Measurements from ENCODE around the gene PCED1A.

The PCED1A gene

GRCh38 chr20:2820896-2821869 is 19.3 kb downstream of the PCED1A start:
- WGBS (ENCODE audit: insufficient coverage) = 21% methylated on average over 34 of the region's 68 CpGs
- POLR2A ChIA-PET = interaction anchor here (0.6 kb wide), 1 partner anchor 148 kb away, joined by 3 read pairs; no protein-coding TSS in a partner anchor
- peaks cover 0 to 19% (median 14%) of the 10 kb centered on the region in 4 experiments for H3K4me1 ChIP-seq (ENCODE audit: control extremely low read depth in 1 of 4, control insufficient read depth in 4 of 4, insufficient read depth in 4 of 4, low read length in 3 of 4)

GRCh38 chr20:2820084-2820895 is 20.2 kb downstream of the PCED1A start:
- 76% methylated on average over 22 of the region's 32 CpGs for WGBS (ENCODE audit: insufficient coverage)
- CTCF ChIA-PET = interaction anchor here (1.1 kb wide), 1 partner anchor 8 kb away, joined by 3 read pairs; no protein-coding TSS in a partner anchor

More at GRCh38 chr20:2820896-2821869, 19.3 kb downstream of the PCED1A start:
- Histone ChIP-seq H3K36me3 (ENCODE audit: control insufficient read depth in 4 of 4, insufficient read depth in 4 of 4, low read length in 3 of 4) (no peaks in the 10 kb centered on the region), H3K27ac (ENCODE audit: insufficient read depth in 1 of 2, low read depth in 1 of 2, low read length in 2 of 2, poor library complexity in 1 of 2, severe bottlenecking in 2 of 2) (no peak overlapping the region), H3K9me3 (ENCODE audit: control extremely low read depth in 1 of 5, control insufficient read depth in 4 of 5, insufficient read depth in 2 of 5, low read depth in 1 of 5, low read length in 4 of 5) (no peaks in the 10 kb centered on the region), H3K27me3 (replicated peaks in 2 of 5; ENCODE audit: control insufficient read depth in 4 of 5, insufficient read depth in 5 of 5, low read length in 4 of 5) (peaks cover 5 to 29% (median 11%) of the 10 kb centered on the region in 5 experiments), H3K4me3 (ENCODE audit: control insufficient read depth in 1 of 7, extremely low read depth in 1 of 7, insufficient read depth in 4 of 7, low read depth in 2 of 7, low read length in 6 of 7) (no peak overlapping the region)
- CTCF ChIA-PET = interaction anchor here (1.1 kb wide), 2 partner anchors 9 to 18 kb away, joined by 3 to 4 read pairs; no protein-coding TSS in a partner anchor
- peak in 2 of 3 donors; percentile 18 to 36 for DNase-seq

DNA sequence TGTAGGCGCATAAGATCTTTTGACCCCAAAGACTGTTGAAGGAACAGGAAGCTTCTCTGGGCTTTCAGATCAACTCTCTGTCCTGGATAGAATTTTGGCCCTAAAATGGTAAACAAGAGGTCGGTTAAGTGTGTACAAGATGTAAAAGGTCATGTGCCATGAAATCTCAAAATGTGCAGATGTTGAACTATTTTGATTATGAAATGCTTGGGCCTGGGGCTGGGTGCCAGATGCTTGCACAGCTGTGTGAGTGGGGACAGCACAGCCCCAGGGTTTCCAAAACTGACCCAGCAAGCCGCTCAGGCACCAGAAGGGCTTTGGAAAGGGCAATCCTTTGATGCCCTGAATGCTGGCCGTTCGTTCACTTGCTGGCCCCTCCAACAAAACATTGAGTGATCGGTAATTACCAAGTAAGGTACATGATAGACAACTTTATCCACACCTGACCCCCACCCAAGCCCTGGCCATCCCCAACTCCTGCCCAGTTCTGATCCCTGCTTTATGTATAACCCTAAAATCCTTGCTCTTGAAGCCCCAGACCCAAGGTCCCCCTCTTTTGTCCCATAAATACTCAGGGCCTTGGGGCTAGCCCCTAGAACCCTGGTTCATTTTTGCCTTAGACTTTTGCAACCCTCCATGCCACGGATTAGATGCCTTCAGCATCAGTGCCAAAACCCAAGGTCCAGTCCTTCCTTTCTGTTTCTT is 22.4 kb downstream of the PCED1A start:
- DNase-seq = no peak
- peaks cover 5 to 29% (median 11%) of the 10 kb centered on the region in 5 experiments for H3K27me3 ChIP-seq (replicated peaks in 2 of 5; ENCODE audit: control insufficient read depth in 4 of 5, insufficient read depth in 5 of 5, low read length in 4 of 5)
- no peaks in the 10 kb centered on the region for H3K9me3 ChIP-seq (ENCODE audit: control extremely low read depth in 1 of 5, control insufficient read depth in 4 of 5, insufficient read depth in 2 of 5, low read depth in 1 of 5, low read length in 4 of 5)
- POLR2A ChIA-PET = interaction anchor here (1.3 kb wide), 1 partner anchor 17 kb away, joined by 4 read pairs; no protein-coding TSS in a partner anchor
- no peak overlapping the region for H3K4me3 ChIP-seq (ENCODE audit: control insufficient read depth in 1 of 7, extremely low read depth in 1 of 7, insufficient read depth in 4 of 7, low read depth in 2 of 7, low read length in 6 of 7)
- peaks cover 0 to 37% (median 35%) of the 10 kb centered on the region in 4 experiments for H3K4me1 ChIP-seq (ENCODE audit: control extremely low read depth in 1 of 4, control insufficient read depth in 4 of 4, insufficient read depth in 4 of 4, low read length in 3 of 4)
- no peak overlapping the region for H3K27ac ChIP-seq (ENCODE audit: insufficient read depth in 1 of 2, low read depth in 1 of 2, low read length in 2 of 2, poor library complexity in 1 of 2, severe bottlenecking in 2 of 2)
- 97% methylated on average over 6 of the region's 7 CpGs for WGBS (ENCODE audit: insufficient coverage)
- CTCF ChIA-PET = interaction anchor here (0.9 to 1.2 kb wide), 2 partner anchors 15 to 41 kb away, joined by 3 read pairs; no protein-coding TSS in a partner anchor
- H3K36me3 ChIP-seq (ENCODE audit: control insufficient read depth in 4 of 4, insufficient read depth in 4 of 4, low read length in 3 of 4) = no peaks in the 10 kb centered on the region

More at GRCh38 chr20:2820084-2820895, 20.2 kb downstream of the PCED1A start:
- Histone ChIP-seq H3K36me3 (ENCODE audit: control insufficient read depth in 4 of 4, insufficient read depth in 4 of 4, low read length in 3 of 4) (no peaks in the 10 kb centered on the region), H3K27me3 (replicated peaks in 2 of 5; ENCODE audit: control insufficient read depth in 4 of 5, insufficient read depth in 5 of 5, low read length in 4 of 5) (peaks cover 5 to 29% (median 11%) of the 10 kb centered on the region in 5 experiments), H3K27ac (ENCODE audit: insufficient read depth in 1 of 2, low read depth in 1 of 2, low read length in 2 of 2, poor library complexity in 1 of 2, severe bottlenecking in 2 of 2) (no peak overlapping the region), H3K4me1 (ENCODE audit: control extremely low read depth in 1 of 4, control insufficient read depth in 4 of 4, insufficient read depth in 4 of 4, low read length in 3 of 4) (peaks cover 0 to 20% (median 18%) of the 10 kb centered on the region in 4 experiments), H3K4me3 (ENCODE audit: control insufficient read depth in 1 of 7, extremely low read depth in 1 of 7, insufficient read depth in 4 of 7, low read depth in 2 of 7, low read length in 6 of 7) (no peak overlapping the region), H3K9me3 (ENCODE audit: control extremely low read depth in 1 of 5, control insufficient read depth in 4 of 5, insufficient read depth in 2 of 5, low read depth in 1 of 5, low read length in 4 of 5) (no peaks in the 10 kb centered on the region)
- POLR2A ChIA-PET = no interaction called here
- DNase-seq = no peak

DNA sequence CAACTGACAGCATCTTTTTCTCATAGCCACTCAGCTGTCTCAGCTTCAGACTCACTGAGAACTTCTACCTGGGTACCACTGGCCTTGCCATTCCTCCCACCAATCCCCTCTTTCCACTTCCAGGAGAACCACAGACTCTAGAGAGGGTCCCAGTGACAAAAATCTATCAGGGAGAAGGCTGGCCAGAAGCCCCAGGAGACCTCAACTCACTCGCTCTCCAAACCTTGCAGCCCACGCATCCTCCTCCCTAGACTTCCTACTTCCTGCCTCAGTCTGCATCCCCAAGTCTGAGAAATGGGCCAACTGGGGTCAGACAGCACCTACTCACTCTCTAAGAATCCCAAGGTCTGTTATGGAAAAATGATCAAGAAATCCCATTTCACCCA is 23.1 kb downstream of the PCED1A start:
- ChIA-PET POLR2A (no interaction called here), CTCF (interaction anchor here (0.9 to 1.2 kb wide), 2 partner anchors 14 to 40 kb away, joined by 3 read pairs; no protein-coding TSS in a partner anchor)
- 100% methylated on average over 1 of the region's 2 CpGs for WGBS (ENCODE audit: insufficient coverage)

GRCh38 chr20:2816583-2817340 is 23.7 kb downstream of the PCED1A start:
- peaks cover 5 to 28% (median 10%) of the 10 kb centered on the region in 5 experiments for H3K27me3 ChIP-seq (replicated peaks in 2 of 5; ENCODE audit: control insufficient read depth in 4 of 5, insufficient read depth in 5 of 5, low read length in 4 of 5)
- CTCF ChIA-PET = interaction anchor here (1.2 kb wide), 1 partner anchor 40 kb away, joined by 3 read pairs; no protein-coding TSS in a partner anchor

More for the DNA sequence above, 23.1 kb downstream of the PCED1A start:
- no peak for DNase-seq
- Histone ChIP-seq H3K36me3 (ENCODE audit: control insufficient read depth in 4 of 4, insufficient read depth in 4 of 4, low read length in 3 of 4) (no peaks in the 10 kb centered on the region), H3K9me3 (ENCODE audit: control extremely low read depth in 1 of 5, control insufficient read depth in 4 of 5, insufficient read depth in 2 of 5, low read depth in 1 of 5, low read length in 4 of 5) (peaks cover 0 to 3% (median 0%) of the 10 kb centered on the region in 5 experiments), H3K4me3 (ENCODE audit: control insufficient read depth in 1 of 7, extremely low read depth in 1 of 7, insufficient read depth in 4 of 7, low read depth in 2 of 7, low read length in 6 of 7) (no peak overlapping the region), H3K4me1 (ENCODE audit: control extremely low read depth in 1 of 4, control insufficient read depth in 4 of 4, insufficient read depth in 4 of 4, low read length in 3 of 4) (peaks cover 0 to 37% (median 35%) of the 10 kb centered on the region in 4 experiments), H3K27ac (ENCODE audit: insufficient read depth in 1 of 2, low read depth in 1 of 2, low read length in 2 of 2, poor library complexity in 1 of 2, severe bottlenecking in 2 of 2) (no peak overlapping the region), H3K27me3 (replicated peaks in 2 of 5; ENCODE audit: control insufficient read depth in 4 of 5, insufficient read depth in 5 of 5, low read length in 4 of 5) (peaks cover 5 to 29% (median 11%) of the 10 kb centered on the region in 5 experiments)

More at GRCh38 chr20:2816583-2817340, 23.7 kb downstream of the PCED1A start:
- POLR2A ChIA-PET = no interaction called here
- H3K4me1 ChIP-seq (ENCODE audit: control extremely low read depth in 1 of 4, control insufficient read depth in 4 of 4, insufficient read depth in 4 of 4, low read length in 3 of 4) = peaks cover 0 to 32% (median 29%) of the 10 kb centered on the region in 4 experiments
- H3K36me3 ChIP-seq (ENCODE audit: control insufficient read depth in 4 of 4, insufficient read depth in 4 of 4, low read length in 3 of 4) = no peaks in the 10 kb centered on the region
- WGBS (ENCODE audit: insufficient coverage) = 88% methylated on average over 17 of the region's 20 CpGs
- peaks cover 0 to 5% (median 0%) of the 10 kb centered on the region in 5 experiments for H3K9me3 ChIP-seq (ENCODE audit: control extremely low read depth in 1 of 5, control insufficient read depth in 4 of 5, insufficient read depth in 2 of 5, low read depth in 1 of 5, low read length in 4 of 5)
- no peak overlapping the region for H3K27ac ChIP-seq (ENCODE audit: insufficient read depth in 1 of 2, low read depth in 1 of 2, low read length in 2 of 2, poor library complexity in 1 of 2, severe bottlenecking in 2 of 2)
- peak in 2 of 3 donors; percentile 17 to 26 for DNase-seq
- no peak overlapping the region for H3K4me3 ChIP-seq (ENCODE audit: control insufficient read depth in 1 of 7, extremely low read depth in 1 of 7, insufficient read depth in 4 of 7, low read depth in 2 of 7, low read length in 6 of 7)
